NCI-H345 (cell line): ENCODE results near the gene FAM81B.

Source experiments
- DNase-seq: peaks from one replicate; lab custom pipeline; 2025; lab: John Stamatoyannopoulos, UW

The FAM81B gene

DNA sequence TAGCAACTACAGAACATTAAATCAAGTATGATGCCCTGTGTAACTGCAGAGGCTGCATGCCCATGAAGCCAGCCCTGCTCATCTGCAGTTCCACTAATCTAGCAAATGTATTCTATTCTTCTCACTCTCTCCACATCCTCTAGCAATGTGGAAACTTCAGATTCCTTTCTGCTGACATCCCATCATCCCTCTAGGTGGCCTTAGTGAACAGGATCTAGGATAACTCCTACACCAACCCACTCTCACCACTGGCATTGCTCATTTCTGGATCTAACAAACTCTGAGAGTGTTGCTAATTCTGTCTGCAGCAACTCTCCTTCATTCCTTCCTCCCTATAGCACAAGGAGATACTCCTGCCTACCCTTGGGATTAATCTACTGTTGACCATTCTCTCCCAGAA, 80.8 kb downstream of the FAM81B start:
- DNase-seq = no peak

GRCh38 chr5:95484421-95484820, 93.3 kb downstream of the FAM81B start:
- DNase-seq = no peak

- DNase-seq = no peak
These were observed 95.0 kb downstream of the FAM81B start for GRCh38 chr5:95486191-95486590.

DNA sequence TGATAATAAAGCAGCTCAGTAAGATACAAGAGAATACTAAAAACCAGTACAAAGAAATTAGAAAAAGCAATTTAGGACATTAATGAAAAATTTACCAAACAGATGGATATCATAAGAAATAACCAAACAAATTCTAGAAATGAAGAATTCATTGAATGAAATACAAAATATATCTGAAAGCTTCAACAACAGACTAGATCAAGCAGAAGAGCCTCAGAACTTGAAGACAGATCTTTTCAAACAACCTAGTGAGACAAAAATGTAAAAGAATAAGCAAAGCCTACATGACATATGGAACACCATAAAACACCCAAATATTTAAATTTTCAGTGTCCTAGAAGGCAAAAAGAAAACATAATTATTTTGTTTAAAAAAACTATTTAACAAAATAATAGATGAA, 96.7 kb downstream of the FAM81B start:
- DNase-seq = no peak
